Stimulated activated CD4-positive, alpha-beta T cell treated with anti-CD3 and anti-CD28 coated beads, Interleukin-2, amount 100 ng/mL, for 4 hours (primary cell): ENCODE measurements around the gene CCNL2.
"Not testable (repeated sequence)": the region's sequence is repeated elsewhere in the genome, so short reads cannot be mapped to it uniquely, and the experiment has no call there.

Experiments
- DNase-seq: peaks from one replicate; pipeline ENCODE4 v3.0.0-alpha.2; 2020; ENCODE audit warnings: low read depth

The CCNL2 gene

DNA sequence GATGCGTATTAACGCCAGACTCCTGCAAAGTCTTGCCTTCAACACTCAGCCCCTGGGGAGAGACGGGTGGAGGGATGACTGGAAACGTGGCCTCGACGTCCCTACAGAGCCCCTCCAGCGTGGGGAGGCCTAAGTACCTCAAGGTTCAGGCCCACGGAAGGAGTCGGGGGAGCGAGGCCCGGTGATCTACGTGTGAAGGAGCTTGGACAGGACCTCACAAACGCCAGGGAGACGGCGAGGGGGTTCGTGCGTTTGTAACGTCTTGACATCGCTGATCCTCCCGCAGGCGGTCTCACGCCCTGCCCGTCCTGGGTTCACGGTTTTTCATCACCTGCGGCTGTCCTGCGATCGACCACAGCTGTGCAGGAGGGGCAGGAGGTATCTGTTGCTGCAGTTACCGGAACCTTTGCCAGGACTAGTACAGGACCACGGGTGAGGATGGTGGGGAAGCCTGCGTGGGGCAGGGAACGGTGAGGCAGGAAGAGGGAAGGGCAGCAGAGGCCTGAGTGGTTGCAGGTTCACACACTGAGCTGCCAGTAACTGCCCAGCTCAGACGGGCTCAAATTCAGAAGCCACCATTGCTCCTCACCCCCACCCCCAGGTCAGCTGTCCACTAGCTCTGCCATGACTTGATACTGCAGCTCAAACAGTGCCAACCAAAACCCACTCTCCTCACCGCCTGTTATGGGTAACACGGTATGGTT lies 889 bp upstream of the CCNL2 start:
- no peak for DNase-seq

DNA sequence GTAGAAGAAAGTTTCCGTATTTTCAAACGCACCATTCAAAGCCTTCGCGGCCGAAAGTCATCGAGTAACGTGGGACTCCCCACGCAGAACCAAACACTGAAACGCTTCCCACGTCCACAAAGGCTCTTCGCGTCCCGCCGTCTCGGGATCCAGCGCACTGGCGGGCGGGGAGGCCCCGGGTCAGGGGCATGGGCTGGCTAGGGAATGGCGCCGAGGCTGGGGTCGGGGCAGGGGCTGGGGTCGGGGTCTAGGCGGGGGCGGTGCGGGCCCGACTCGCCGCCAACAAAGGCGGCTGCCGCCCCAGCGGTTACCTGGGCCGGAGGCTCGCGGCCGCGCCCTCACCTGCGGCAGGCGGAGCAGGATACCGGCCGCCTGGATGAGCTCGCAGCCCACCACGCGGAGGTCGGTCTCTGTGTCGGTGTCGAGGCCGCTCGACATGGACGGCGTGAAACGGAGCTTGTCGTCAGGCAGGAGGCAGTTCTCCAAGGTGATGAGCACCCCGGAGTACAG lies 403 bp downstream of the CCNL2 start:
- DNase-seq, result no peak

DNA sequence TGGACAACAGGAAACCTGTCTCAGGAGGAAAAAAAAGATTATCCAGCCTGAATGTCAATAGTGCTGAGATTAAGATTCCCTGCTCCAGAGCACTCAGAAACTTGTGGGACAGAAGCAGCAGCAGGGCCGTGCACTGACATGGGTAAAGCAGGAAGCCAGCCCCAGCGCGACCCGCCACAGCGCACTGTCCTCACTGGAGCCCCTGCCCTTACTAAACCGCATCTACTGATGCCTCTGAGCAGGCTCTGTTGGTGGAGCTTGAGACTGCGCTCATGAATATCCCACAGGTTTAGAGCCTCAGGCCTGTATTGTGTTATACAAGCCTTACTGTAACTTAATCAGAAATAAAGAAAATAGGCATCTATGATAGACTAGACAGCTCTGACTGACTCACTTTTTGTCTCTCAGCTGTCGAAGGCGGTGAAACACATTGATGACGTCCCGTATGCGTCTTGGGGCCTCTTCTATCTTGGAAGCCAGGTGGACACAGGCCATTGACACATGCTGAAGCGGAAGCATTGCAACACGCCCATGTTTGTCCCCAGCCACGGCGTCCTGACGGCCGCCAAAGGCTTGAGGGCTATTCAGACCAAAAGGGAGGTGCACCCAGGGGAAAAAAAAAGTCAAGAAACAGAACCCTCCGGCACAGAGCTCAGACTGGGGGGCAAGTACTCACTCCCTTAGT lies 1.2 kb downstream of the CCNL2 start:
- DNase-seq, result no peak

DNA sequence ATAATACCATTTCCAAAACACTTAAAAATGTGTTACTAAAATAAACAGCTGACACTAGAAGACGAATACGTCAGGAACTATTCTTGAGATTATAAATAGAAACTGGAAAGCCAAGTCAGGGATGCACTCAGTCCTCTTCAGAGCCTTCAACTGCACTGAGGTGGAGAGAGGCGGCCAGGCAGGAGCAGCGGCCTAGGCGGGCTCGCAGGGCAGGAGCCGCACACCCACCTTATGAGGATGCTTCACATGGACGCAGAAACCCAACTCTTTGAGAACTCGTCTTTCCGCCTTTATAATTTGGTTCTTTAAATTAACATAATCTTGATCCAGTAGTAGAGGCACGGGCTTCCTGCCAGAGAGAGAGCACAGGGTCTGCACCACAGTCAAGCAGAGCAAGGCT lies 4.0 kb downstream of the CCNL2 start:
- no peak for DNase-seq

DNA sequence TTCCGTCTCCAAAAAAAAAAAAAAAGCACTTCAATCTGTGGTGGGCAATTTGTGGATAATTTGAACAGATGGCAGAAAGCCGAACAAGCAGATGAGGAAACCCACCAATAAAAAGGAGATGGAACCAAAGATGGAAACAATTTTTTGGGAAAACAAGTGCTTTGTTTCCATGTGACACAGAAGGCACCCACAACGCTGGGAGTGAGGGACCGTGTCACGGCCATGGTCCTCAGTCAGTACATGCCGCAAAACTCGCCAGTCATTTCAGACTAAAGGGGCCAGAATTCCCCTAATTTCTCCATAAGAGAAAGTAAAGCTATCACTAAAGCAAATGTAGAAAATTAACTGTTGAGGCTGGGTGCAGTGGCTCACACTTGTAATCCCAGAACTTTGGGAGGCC lies 5.0 kb downstream of the CCNL2 start:
- no peak for DNase-seq

DNA sequence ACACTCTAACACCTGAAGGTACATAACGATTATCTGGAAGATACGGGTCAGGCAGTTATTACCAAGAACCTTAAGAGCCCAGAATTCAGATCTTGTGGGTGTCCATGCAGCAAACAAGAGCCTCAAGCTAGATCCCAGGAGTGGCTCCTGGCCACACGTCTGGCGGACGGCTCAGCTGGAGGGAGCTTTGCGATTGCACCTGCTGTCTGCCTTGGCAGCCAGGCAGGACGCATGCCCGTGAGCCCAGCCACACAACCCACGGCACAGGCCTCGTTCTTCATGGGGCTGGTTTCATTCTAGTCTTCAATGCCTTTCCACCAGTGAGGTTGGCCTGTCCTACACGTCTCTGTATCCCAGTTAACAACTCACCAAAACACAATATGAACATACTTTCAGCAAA lies 5.7 kb downstream of the CCNL2 start:
- no peak for DNase-seq

DNA sequence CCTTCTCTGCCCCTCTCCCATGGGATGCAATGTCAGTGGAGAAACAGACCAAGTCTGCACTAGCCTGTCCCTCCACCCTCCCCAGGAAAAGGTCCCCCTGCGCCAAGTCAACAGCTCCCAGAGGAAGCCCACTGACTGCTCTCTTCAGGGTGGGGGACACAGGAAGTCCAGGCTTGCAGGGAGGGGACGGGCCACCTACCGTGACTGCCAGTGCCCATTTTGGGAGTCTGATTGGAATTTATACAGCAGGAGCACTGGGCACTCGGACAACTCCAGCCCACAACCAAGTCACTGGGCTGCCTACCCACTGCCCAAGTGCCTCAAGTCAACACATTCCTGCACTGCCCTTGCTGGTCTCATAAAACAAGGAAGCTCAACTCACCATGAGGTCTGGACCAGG lies 6.1 kb downstream of the CCNL2 start:
- DNase-seq, result no peak

DNA sequence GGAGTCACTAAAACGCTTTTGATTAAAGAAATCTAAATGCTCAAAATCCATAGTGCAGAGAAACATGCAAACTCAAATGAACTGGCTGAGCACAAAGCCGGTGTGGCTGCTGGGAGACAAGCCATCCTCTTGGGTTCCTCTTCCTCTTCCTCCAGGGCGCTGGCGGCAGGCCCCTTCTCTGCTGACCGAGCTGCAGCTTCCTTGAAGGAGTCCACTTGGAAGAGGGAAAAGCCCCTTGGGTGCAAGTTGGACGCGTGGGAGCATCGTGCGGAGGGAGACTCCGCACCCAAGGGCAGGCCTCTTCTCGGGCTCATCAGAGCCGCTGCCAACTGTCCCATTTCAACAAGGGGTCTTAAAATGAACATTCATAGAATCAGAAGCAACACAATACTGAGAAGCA lies 7.9 kb downstream of the CCNL2 start:
- DNase-seq, result no peak

DNA sequence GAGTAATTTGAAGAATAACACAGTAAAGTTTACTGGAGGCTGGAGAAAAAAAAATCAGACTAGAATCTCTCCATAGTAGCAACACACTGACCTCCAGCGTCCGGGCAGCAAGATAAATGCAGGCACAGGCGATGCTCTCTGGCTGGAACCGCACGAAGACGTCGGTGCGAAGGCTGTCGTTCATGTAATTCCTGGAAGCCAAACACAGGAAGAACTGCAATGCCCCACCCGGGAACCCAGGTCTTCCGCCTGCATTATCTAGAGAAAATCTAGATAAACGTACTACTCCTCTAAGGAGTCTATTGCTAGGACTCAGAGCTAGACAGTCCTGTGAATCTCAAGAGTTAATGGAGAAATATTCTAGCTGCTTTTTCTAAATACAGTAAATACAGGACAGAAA lies 8.5 kb downstream of the CCNL2 start:
- DNase-seq, result no peak

DNA sequence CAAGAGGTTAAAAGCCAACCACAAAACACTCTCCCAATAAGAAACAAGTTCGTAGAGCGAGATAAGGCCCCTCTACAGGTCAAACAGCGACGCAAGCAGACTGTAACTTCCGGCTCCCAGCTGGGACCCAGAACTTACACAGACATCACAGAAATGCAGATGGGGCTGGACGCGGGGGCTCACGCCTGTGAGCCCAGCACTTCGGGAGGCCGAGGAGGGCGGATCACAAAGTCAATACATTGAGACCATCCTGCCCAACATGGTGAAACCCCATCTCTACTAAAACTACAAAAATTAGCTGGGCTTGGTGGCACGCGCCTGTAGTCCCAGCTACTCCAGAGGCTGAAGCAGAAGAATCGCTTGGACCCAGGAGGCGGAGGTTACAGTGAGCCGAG lies 11.1 kb downstream of the CCNL2 start:
- no peak for DNase-seq

DNA sequence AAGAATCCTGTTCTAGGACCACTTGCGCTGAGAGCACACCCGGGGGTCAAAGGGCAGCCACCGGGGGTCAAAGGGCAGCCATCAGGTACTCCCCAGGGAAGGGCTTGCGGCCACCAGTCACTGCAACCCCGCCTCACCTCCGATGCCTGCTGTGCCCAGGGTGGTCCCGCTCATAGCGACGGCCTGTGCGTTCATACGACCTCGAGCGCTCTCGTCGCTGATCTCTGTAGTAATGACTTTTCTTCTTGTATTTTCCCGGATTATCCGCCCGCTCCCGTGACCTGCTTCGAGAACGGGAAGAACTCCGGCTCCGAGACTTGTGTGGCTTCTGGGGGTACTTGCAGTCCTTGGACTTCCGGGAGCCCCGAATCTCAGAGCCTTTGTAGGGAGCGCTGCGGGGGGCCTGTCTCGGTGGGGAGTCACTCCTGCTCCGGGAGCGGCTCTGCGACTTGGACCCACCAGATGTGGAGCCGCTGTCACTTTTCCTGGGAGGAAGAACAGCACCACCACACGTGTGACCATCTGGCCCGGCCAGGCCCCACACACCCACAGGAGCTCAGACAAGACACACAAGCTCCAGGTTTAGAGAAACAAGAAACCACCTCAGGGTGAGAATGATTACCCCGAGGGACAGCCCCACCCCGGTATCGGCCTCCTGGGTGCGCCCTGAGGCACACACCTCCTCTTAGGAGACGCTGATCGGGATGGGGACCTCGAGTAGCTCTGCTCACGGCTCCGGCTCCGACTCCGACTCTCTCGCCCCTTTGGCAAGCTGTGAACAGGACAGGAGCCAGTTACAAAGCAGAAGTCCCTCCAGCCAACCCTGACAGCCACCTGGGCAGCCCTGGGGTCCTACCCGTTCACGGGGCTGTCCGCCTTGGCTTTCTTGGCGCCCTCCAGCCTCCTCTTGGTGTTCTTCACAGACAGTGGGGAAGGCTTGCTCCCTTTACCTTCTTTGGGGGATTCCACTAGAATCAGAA lies 11.7 kb downstream of the CCNL2 start:
- DNase-seq, result no peak

DNA sequence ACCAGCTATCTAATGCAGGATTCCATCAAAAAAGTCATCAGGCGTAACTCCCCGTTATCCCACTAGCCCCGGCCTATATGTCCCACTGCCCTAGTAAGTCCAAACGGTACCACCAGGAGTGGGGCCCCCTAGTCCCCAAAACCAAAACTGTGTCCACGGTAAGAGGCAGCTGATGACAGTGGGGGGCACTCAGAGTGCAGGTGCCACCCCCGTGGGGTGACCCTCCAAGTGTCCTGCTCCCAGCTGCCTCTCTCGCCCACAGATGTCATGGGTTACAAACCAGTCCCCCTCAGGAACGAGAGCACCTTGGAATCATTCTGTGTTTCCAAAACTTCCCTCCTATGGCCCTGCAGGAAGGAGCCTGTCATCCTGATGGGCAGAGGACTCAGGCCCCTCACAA lies 13.2 kb downstream of the CCNL2 start:
- no peak for DNase-seq

DNA sequence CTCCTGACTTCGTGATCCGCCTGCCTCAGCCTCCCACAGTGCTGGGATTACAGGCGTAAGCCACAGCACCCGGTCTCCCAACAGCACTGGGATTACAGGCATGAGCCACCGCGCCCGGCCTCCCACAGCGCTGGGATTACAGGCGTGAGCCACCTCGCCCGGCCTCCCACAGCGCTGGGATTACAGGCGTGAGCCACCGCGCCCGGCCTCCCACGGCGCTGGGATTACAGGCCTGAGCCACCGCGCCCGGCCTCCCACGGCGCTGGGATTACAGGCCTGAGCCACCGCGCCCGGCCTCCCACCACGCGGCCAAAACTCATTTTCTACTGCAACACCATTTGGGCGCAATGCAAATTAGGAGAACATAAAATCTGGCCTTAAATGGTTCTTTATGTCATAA lies 13.8 kb downstream of the CCNL2 start:
- not testable (repeated sequence) for DNase-seq

DNA sequence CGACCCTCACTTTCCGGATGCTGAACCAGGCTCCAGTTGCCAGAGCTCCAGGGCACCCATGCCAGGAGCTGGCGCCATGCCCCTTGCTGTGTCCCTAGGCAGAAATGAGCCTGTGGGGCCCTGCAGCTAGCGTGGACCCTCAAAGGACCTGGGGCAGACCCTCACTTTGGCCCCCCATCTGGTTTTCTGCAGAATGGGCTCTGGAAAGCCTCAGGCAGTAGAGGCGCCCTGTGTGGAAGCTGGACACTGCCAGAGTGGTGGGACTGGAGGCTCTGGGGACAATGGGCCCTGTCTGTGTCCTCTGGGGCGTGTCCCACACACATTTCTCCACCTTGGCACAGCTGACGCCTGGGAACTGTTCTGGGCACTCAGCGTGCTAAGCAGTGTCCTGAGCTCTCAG lies 17.8 kb downstream of the CCNL2 start:
- DNase-seq, result no peak

DNA sequence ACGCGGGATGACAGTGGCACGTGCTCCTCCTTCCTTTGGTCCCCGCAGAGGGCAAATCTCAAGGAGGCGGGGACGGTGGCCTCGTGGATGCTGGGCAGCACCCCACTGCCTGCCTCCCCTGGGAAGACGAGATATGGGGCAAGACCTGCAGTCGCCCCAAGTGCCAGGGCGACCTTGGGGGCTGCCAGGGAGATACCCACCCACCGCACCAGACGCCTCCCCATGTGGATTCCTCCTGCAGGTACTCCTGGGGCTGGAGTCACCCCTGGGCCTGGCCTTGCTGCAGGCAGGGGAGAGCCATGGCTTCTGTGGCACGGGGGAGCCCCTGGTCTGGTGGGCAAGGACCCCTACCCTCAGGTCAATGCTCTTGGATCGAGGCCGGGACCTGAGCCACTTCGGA lies 18.3 kb downstream of the CCNL2 start:
- DNase-seq, result no peak

DNA sequence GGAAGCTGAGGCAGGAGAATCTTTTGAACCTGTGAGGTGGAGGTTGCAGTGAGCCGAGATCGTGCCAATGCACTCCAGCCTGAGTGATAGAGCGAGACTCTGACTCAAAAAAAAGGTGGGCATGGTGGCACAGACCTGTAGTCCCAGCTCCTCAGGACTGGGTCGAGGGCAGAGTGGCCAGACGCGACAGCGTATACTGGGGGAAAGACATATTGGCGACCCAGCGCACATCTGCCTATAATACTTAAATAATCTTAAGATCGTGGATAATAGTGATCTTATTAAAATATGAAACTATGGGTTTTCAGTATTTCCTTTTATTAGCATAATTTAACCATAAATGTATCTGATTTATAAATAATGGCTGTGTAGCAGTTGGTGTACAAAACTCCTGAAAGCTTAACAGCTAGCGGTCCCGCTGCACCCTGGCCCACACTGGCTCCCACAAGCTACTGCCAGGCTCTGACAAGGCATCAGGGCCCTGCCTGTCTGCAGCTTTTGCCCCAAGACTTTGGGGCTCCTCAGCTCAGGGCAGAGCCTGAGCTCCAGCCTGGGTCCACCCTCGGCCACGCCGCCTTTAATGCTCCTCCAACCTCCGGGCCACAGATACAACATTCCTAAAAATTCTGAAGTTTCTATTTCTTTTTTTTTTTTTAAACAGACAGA lies 21.5 kb downstream of the CCNL2 start:
- no peak for DNase-seq

DNA sequence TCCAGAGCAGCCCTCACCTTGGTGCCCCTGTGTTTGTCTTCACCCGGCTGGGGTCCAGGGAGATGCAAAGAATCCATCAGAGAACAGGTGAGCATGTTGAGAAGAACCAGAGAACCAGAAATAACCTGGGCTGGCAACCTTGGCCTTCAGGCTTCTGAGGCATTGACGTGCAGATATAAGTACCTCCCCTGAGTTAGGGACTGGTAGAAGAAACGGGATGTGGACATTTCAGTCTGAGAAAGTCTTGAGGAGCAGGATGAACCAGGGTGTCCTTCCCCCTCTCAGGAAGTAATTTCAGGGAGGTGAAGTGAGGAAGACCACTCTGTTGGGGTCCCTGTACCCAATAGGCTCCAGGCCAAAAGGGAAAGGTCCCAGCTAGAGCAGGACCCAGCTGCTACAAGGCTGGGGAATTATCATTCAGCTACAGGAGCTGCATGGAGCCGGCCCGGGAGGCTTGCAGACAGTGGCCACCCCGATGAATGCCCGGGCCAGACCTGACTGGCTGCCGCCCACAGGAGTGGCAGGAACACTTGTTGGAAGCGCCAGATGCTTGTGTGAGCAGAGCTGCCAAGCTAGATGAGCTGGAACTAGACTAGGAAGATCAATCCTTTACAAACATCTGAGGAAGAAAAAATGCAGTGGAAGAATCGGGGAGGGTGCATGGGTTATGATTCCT lies 22.4 kb downstream of the CCNL2 start:
- no peak for DNase-seq

DNA sequence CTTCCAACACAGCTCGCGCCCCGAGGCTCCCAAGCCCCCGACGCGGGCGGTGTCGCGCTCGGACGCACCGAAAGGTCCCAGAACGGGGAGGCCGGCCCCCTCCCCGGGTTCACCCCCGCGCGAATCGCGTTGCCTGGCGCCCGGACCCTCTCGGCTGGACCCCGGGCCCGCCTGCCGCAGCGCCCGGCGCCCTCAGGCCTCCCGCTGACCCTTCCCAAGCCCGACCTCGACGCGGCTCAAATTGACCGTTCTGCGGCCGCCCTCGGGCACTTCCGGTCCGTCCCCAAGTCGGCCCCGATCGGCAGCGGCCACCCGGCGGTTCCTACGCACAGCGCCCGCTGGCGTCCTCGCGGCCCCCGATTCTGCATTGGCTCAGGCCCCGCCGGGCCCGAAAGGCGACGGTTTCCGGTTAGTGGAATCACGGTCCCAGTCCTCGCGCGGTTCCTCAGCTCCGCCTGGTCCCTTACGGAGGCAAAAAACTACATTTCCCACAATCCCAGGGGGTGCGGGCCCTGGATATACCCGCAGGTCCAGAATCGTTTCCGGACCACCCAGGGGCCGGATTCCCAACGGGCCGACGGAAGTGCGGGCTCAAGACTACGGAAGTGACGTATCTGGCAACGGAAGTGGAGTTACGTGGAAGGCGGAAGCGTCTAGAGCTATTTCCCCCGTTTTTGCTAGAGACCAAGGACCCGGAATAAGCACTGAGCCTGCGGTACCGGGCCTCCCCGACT lies 24.0 kb downstream of the CCNL2 start, which contains the start of gene AURKAIP1:
AURKAIP1 (minus strand) TSS at position 279 of the 734 bp plus-strand sequence. CDS start 451 bp downstream, outside the sequence.
- peak; percentile 91 for DNase-seq

DNA sequence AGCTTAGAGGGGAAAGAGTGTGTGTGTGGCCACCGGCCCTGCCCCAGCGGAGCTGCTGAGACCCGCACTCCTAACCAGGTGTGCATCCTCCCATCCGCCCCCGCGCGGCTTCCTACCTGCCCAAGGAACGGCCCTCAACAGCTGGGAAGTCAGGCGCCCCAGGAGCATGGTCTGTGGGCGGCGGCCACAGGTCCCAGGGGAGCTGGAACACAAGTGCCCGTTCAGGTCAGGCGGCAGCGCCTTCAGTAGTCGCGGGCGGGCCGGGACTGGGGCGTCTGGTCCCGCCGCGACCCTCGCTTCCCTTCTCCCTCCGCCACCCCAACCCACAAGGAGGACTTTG lies 24.6 kb downstream of the CCNL2 start:
- DNase-seq, result no peak

DNA sequence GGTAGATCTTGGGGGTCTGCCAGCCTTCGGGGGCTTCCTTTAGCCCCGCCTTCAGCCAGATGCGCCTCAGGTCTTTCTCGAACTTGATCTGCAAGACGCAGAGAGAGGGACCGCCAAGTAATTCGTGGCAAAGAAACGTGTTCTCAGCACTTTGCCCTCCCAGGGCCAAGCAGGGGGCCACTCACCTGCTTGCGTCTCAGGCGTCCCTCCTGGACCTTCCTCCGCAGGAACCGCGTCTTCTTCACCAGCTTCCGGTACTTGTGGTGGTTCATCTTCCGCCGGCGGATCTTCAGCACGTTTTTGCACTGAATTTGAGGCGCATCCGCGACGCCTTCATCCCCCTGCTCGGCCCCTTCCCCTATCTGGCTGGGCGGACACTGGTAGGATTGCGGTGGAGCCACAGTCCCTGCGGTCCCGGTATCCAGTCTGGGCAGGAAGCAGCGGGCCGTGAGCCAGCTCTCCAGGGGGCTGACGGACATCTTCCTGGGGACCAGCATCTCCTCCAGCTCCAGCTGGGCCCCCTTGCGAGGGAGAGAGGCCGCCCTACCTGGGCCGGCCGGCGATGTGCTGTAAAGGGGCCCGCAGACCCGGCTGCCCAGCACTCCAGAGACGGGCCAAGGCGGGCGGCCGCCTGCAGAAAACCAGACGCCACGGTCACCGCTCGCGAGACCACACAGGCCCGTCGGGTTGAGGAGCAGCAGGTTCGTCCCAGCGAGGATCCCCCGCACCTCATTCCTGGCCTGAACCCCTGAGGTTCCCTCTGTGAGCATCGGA lies 25.1 kb downstream of the CCNL2 start:
- no peak for DNase-seq
